Frontal cortex (tissue), 4 donors: ENCODE data around the gene KNTC1. TPM values are rescaled to one million over a fixed set of nuclear protein-coding genes. Genes with fewer than 3 reads are reported as not detected.
"Not testable (repeated sequence)": the region's sequence is repeated elsewhere in the genome, so short reads cannot be mapped to it uniquely, and the experiment has no call there.

Experiments used
- DNase-seq, 2 donors: peaks; one replicate each; pipeline ENCODE4 v3.0.0; 2012; ENCODE audit warnings: low spot score in 2 of 2
- FAIRE-seq: peaks from 2 replicates; lab custom pipeline; 2012; peaks lifted over from hg19 to GRCh38; lab: Jason Lieb, UNC
- total RNA-seq: library from RNA; depleted of rRNA; stranded (reverse); fragments of >200 nt; gene quantifications from one replicate; pipeline ENCODE4 v1.2.3, GENCODE V29; 2014
- donor health status: control.
- donor health status: control.
- donor health status: control.

Gene KNTC1
- total RNA-seq, 1 donor from 2014 or later: 25.3 TPM

- DNase-seq (no peak), FAIRE-seq (no peak)
Measured at GRCh38 chr12:122538496-122538895, 11.4 kb downstream of the KNTC1 start.

DNA sequence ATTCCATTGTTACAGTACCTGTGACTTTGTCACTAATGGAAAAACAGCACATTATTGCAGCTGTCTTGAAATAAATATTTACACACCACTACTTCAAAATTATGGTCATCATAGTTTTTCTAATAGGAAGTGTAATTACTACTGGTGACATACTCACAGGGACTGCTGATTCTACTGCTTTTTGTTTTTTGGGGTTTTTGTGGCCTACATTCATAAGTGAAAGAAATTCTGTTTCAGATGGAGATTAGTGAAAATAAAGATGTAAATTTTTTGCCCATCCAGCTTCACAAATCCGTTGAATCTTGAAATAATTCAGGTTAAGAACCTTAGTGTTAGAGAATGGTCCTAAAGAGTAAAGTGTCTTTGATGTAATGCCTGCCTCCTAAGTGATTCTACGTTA is 17.5 kb downstream of the KNTC1 start:
- no peak for DNase-seq
- FAIRE-seq: no peak

GRCh38 chr12:122545855-122546254 is 18.8 kb downstream of the KNTC1 start:
- no peak for DNase-seq
- FAIRE-seq: no peak

- DNase-seq: no peak
- FAIRE-seq: no peak
Measured at GRCh38 chr12:122547330-122547729, 20.3 kb downstream of the KNTC1 start.

GRCh38 chr12:122558745-122559641 is 31.9 kb downstream of the KNTC1 start:
- DNase-seq: no peak
- FAIRE-seq: no peak

DNA sequence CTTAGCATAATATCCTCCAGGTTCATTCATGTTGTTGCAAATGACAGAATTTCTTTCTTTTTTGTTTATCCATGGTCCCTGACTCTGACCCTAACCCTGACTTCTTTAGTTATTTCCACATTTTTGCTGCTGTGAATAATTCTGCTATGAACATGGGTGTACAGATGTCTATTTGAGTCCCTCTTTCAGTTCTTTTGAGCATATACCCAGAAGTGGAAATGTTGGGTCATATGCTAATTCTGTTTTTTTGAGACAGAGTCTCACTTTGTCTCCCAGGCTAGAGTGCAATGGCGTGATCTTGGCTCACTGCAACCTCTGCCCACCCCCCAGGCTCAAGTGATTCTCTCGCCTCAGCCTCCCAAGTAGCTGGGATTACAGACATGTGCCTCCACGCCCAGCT is 33.1 kb downstream of the KNTC1 start:
- DNase-seq (no peak), FAIRE-seq (no peak)

- DNase-seq (no peak), FAIRE-seq (no peak)
Measured at GRCh38 chr12:122563361-122563760, 36.3 kb downstream of the KNTC1 start.

DNA sequence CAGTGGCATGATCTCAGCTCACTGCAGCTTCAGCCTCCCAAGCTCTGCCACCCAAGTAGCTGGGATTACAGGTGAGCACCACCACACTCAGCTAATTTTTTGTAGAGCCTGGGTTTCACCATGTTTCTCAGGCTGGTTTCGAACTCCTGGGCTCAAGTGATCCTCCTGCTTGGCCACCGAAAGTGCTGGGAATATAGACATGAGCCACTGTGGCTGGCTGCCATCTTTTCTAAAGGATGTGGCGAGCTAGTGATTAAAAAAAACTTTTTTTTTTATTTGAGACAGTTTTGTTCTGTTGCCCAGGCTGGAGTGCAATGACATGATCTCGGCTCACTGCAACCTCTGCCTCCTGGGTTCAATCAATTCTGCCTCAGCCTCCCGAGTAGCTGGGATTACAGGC is 39.8 kb downstream of the KNTC1 start:
- not testable (repeated sequence) for DNase-seq, FAIRE-seq

DNA sequence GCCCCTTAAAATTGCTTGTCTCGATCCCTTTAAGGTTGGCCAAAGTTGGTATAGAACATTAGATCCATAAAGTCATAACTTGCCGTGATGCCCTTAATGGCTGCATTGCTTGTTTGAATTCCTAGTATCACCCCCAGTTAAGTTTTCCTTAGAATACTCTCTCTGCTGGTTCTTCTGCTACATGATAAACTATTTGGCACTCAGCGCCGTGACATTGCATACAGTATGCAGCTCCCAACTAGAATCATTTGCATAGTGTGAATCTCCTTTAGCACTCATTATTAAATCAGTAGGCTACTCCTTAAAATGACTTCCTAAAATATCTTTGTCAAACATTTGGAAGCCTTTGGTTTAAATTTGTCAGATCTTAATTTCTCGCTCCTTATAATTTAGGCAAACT is 42.2 kb downstream of the KNTC1 start:
- DNase-seq (no peak), FAIRE-seq (no peak)

DNA sequence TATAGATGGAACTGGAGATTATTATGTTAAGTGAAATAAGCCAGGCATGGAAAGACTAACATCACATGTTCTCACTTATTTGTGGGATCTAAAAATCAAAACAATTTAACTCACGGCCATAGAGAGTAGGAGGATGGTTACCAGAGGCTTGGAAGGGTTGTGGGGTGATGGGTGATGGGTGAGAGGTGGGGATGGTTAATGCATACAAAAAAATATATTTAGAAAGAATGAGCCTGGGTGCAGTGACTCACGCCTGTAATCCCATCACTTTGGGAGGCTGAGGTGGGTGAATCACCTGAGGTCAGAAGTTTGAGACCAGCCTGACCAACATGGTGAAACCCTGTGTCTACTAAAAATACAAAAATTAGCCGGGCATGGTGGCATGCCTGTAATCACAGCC is 43.0 kb downstream of the KNTC1 start:
- not testable (repeated sequence) for FAIRE-seq, DNase-seq

DNA sequence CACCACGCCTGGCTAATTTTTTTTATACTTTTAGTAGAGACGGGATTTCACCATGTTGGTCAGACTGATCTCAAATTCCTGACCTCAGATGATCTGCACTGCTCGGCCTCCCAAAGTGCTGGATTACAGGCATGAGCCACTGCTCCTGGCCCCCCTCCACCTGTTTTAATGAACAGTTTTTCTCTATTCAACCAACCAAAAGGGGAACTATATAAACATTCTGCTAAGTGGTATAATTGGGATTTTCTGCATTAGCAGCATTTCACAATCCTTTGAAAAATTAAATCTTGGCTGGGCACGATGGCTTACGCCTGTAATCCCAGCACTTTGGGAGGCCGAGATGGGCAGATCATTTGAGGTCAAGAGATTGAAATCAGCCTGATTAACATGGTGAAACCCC is 44.8 kb downstream of the KNTC1 start:
- FAIRE-seq (no peak), DNase-seq (no peak)

DNA sequence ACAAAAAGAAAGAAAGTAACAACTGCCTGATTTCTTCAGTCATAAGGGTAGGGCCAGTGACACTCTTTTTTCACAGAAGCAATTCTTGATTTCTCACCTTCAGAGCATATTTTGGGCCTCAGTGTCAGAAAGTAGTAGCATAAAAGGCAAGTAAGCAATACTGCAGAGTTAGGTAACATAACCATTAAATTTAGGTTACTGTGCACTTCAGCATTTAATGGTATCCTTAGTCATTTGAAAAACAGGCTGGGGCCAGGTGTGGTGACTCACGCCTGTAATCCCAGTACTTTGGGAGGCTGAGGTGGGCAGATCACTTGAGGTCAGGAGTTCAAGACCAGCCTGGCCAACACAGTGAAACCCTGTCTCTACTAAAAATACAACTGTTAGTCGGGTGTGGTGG is 56.2 kb downstream of the KNTC1 start:
- DNase-seq, FAIRE-seq: not testable (repeated sequence)

DNA sequence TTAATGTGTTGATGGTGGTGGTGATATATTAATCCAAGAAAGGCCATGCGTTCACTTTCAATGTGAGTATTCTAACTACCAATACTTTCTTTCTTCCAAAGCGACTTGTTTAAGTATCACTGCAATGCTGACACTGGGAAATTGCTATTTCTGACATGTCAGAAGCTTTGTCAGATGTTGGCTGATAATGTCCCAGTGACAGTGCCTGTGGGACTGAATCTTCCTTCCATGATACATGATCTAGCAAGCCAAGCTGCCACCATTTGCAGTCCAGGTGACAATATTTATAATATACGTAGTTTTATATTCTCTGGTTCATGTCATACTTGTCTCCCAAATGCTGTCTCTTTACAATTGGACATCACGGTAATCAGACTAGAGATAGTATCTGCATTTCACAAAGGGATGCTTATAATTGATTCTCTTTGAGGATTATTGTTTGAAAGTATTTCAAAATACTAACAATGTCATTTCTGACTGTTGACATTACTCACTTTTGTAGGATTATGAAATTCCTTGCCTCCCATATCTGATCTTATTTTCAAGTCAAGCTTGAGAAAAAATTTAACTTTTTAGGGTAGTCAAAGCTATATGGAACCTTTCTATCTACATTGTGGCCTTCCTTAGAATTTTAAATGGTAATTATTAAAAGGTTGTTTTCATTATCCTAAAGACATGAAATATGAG is 57.3 kb downstream of the KNTC1 start:
- FAIRE-seq: no peak
- DNase-seq: no peak

GRCh38 chr12:122590990-122591389 is 63.9 kb downstream of the KNTC1 start:
- DNase-seq: no peak
- no peak for FAIRE-seq

DNA sequence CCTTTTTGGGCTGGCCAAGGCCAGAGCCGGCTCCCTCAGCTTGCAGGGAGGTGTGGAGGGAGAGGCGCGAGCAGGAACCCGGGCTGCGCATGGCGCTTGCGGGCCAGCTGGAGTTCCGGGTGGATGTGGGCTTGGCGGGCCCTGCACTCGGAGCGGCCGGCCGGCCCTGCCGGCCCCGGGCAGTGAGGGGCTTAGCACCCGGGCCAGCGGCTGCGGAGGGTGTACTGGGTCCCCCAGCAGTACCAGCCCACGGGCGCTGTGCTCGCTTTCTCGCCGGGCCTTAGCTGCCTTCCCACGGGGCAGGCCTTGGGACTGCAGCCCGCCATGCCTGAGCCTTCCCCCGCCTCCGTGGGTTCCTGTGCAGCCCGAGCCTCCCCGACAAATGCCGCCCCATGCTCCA is 64.9 kb downstream of the KNTC1 start:
- FAIRE-seq, DNase-seq: not testable (repeated sequence)

- not testable (repeated sequence) for FAIRE-seq, DNase-seq
Measured at GRCh38 chr12:122592543-122592942, 65.5 kb downstream of the KNTC1 start.

- FAIRE-seq (no peak), DNase-seq (no peak)
Measured at GRCh38 chr12:122593910-122594309, 66.9 kb downstream of the KNTC1 start.

- no peak for DNase-seq
- FAIRE-seq: peak; percentile 56
Measured at GRCh38 chr12:122596838-122597237, 69.8 kb downstream of the KNTC1 start.

DNA sequence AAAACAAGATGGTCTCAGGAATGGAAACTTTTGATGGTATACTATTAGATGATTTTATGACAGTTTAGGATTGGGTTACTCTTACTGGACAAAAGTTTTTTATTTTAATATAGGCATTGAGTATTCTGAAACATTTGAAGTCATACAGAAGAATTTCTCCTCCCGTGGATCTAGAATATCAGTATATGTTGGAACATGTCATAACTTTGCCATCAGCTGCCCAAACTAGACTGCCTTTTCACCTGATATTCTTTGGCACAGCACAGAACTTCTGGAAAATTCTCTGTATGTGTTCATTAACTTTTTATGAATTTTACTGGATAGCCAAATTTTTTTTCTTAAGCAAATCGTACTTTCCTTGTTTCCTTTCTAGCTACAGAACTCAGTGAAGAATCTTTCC is 75.4 kb downstream of the KNTC1 start:
- DNase-seq (no peak), FAIRE-seq (no peak)

DNA sequence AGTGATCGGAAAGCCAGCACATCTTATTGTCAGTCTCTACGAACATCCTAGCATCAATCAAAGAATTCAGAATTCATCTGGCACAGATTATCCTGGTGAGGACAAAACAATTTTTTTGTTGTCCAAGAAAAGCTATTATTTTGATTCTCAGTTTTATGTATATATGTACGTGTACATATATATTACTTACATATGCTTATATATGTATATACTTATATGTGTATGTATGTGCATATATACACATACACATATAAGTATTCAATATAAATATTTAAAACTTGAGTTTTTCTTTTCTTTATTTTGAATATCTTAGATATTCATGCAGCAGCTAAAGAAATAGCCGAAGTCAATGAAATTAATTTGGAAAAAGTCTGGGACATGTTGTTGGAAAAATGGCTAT is 77.9 kb downstream of the KNTC1 start:
- FAIRE-seq: no peak
- no peak for DNase-seq

- FAIRE-seq: no peak
- DNase-seq: no peak
Measured at GRCh38 chr12:122609732-122610131, 82.7 kb downstream of the KNTC1 start.
